Measurements from ENCODE around the gene CA12. TPM values are rescaled to one million over a fixed set of nuclear protein-coding genes. Genes with fewer than 3 reads are reported as not detected.

Gene CA12
- total and polyA plus RNA-seq, 2 of the 8 experiments (the other 6 are each of a cell fraction or from before 2014, with no cell fraction given) = 4.7 to 4.9 TPM

DNA sequence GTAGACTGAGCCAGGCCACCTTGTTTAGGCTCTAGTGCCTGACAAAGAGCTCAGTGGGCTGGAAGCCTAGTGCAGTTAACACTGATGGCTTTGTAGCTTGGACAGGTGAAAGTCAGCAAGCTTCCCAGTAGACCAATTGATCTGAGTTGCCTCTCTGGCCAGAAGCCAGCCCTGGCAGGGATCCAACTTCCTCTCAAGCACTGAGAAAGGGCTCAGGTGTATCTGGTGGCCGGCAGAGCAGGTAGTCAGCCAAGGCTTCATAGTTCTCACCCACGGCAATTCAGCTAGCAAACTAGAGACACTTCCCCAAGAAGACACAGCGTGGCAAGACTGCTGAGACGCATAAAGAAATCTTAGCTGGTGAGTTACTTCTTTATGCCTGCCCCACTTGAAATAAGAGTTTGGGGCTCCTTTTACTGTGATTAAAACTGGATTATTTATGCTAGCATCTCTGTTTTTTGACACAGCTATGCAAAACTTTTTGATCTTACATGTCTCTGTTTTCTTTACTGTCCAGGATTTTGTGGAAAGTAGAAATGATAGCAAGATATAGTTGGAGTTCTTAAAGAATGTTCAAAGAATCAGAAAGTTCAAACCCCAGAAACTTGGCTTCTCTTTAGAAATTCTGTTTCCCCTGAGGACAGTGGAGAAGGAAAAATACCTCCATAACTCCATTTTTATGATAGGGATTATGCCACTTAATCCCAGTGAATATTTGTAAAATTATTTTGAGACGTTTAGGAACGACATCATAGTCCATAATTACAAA lies 8.4 kb upstream of the CA12 start (continued):
- no peak for TF ChIP-seq MAFK (IDR thresholded peaks at IDR 0.05; ENCODE audit: low read depth, low read length)
- no peak for TF ChIP-seq RAD21 (IDR thresholded peaks at IDR 0.05 in 1 of 2, conservative IDR thresholded peaks at IDR 0.05 in 1 of 2; ENCODE audit: low read depth in 2 of 2, low read length in 2 of 2)
- TF ChIP-seq, protein P1, sequence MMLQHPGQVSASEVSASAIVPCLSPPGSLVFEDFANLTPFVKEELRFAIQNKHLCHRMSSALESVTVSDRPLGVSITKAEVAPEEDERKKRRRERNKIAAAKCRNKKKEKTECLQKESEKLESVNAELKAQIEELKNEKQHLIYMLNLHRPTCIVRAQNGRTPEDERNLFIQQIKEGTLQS (IDR thresholded peaks at IDR 0.05; ENCODE audit: insufficient read depth, low read depth, low read length) = no peak
- no peak for TF ChIP-seq POU5F1 (IDR thresholded peaks at IDR 0.05; ENCODE audit: low read depth, low read length)
- TF ChIP-seq EP300 (IDR thresholded peaks at IDR 0.05; ENCODE audit: borderline replicate concordance in 1 of 2, low read depth in 2 of 2, low read length in 2 of 2) = no peak
